H1 (cell line): Measurements from ENCODE around the gene FGF14. TPM values are rescaled to one million over a fixed set of nuclear protein-coding genes. Genes with fewer than 3 reads are reported as not detected.

Experiments
- CTCF ChIA-PET: fragments of 300-600 bp; sonication (Branson Sonifier 250); formaldehyde crosslinking; loops from one replicate; lab custom pipeline; 2021; ENCODE audit not compliant: partially characterized antibody; lab: Charles Lee
- POLR2A ChIA-PET: fragments of 300-600 bp; sonication (Branson Sonifier 250); formaldehyde crosslinking; loops from one replicate; lab custom pipeline; 2021; ENCODE audit warnings: inconsistent platforms; ENCODE audit not compliant: partially characterized antibody; lab: Charles Lee
- DNase-seq, 2 experiments: peaks; one replicate each; pipeline versions ENCODE4 v3.0.0 to v3.0.0-alpha.2; 2010 to 2022; ENCODE audit warnings: low spot score in 2 of 2, low read depth in 1 of 2, mixed read lengths in 1 of 2
- FAIRE-seq: peaks from 2 replicates; lab custom pipeline; 2011; peaks lifted over from hg19 to GRCh38; lab: Jason Lieb, UNC
- H2AFZ ChIP-seq: 2 replicates; pipeline ENCODE4 v1.8.1; 2012; ENCODE audit warnings: low read length, inconsistent platforms
- H2AK5ac ChIP-seq: 2 replicates; pipeline ENCODE4 v1.6.1; 2013; ENCODE audit warnings: low read depth, low read length
- H2BK120ac ChIP-seq: replicated peaks from 2 replicates; pipeline ENCODE3; 2013; ENCODE audit warnings: low read depth, low read length, inconsistent platforms
- H2BK12ac ChIP-seq: 2 replicates; pipeline ENCODE4 v1.6.1; 2013; ENCODE audit warnings: low read depth, low read length
- H2BK15ac ChIP-seq: 2 replicates; pipeline ENCODE4 v1.6.1; 2013; ENCODE audit warnings: low read length
- H2BK20ac ChIP-seq: 2 replicates; pipeline ENCODE4 v1.6.1; 2013; ENCODE audit warnings: low read length
- H2BK5ac ChIP-seq: 2 replicates; pipeline ENCODE4 v1.6.1; 2013; ENCODE audit warnings: low read depth, low read length
- H3K14ac ChIP-seq: 2 replicates; pipeline ENCODE4 v1.6.1; 2013; ENCODE audit warnings: inconsistent platforms; ENCODE audit not compliant: insufficient read length
- H3K18ac ChIP-seq: 2 replicates; pipeline ENCODE4 v1.6.1; 2013; ENCODE audit warnings: low read length; ENCODE audit errors: extremely low read depth
- H3K23ac ChIP-seq: 2 replicates; pipeline ENCODE4 v1.6.1; 2013; ENCODE audit warnings: inconsistent platforms; ENCODE audit not compliant: insufficient read length
- H3K23me2 ChIP-seq: 2 replicates; pipeline ENCODE4 v1.6.1; 2013; ENCODE audit warnings: low read depth, low read length
- H3K27ac ChIP-seq: 2 replicates; pipeline ENCODE4 v1.6.1; 2011; ENCODE audit warnings: low read depth, low read length, inconsistent platforms
- H3K27me3 ChIP-seq, 4 experiments: replicated peaks in 1 of 4; 1 replicate in 1 of 4; 2 replicates in 3 of 4; pipeline versions ENCODE4 v1.6.1 to v1.8.1; 2011 to 2013; ENCODE audit warnings: low read length in 3 of 4, mild to moderate bottlenecking in 3 of 4, inconsistent platforms in 2 of 4, mixed read lengths in 2 of 4, moderate library complexity in 1 of 4; ENCODE audit not compliant: control insufficient read depth in 3 of 4, insufficient read depth in 3 of 4; ENCODE audit errors: extremely low read depth in 1 of 4
- H3K36me3 ChIP-seq, 4 experiments: 2 replicates each; pipeline versions ENCODE4 v1.6.1 to v1.8.1; 2011 to 2013; ENCODE audit warnings: mild to moderate bottlenecking in 4 of 4, low read length in 3 of 4, moderate library complexity in 2 of 4, control low read depth in 1 of 4, inconsistent platforms in 1 of 4; ENCODE audit not compliant: insufficient read depth in 4 of 4, control insufficient read depth in 2 of 4
- H3K4ac ChIP-seq: replicated peaks from 2 replicates; pipeline ENCODE3; 2013; ENCODE audit warnings: low read length, low read depth, mixed read lengths, inconsistent platforms; ENCODE audit not compliant: insufficient read length
- H3K4me1 ChIP-seq, 4 experiments: replicated peaks in 1 of 4; 1 replicate in 1 of 4; 2 replicates in 3 of 4; pipeline versions ENCODE4 v1.6.1 to v1.8.1; 2011 to 2013; ENCODE audit warnings: low read length in 3 of 4, inconsistent platforms in 2 of 4, mixed read lengths in 1 of 4; ENCODE audit not compliant: insufficient read depth in 4 of 4, control insufficient read depth in 3 of 4
- H3K4me2 ChIP-seq, 2 experiments: 2 replicates each; pipeline versions ENCODE4 v1.6.1 to v1.8.1; 2011 to 2013; ENCODE audit warnings: low read depth in 2 of 2, low read length in 2 of 2, control low read depth in 1 of 2, inconsistent platforms in 1 of 2, mild to moderate bottlenecking in 1 of 2; ENCODE audit not compliant: insufficient read depth in 1 of 2
- H3K4me3 ChIP-seq, 4 experiments: fragments of 200-600, 300-600 bp in 1 of 4; sonication (generic), shearing (Covaris generic), sonication (Bioruptor Twin) in 1 of 4; 2 replicates each; pipeline versions ENCODE4 v1.5.1 to v1.8.1; 2011 to 2016; ENCODE audit warnings: low read length in 4 of 4, low read depth in 3 of 4, control low read depth in 2 of 4, inconsistent platforms in 2 of 4, mild to moderate bottlenecking in 2 of 4, mixed read lengths in 1 of 4, moderate library complexity in 1 of 4; ENCODE audit not compliant: insufficient read depth in 2 of 4; ENCODE audit errors: extremely low read depth in 1 of 4
- H3K56ac ChIP-seq: replicated peaks from 2 replicates; pipeline ENCODE3; 2013; ENCODE audit warnings: low read depth, mild to moderate bottlenecking, mixed read lengths, low read length, inconsistent platforms; ENCODE audit not compliant: insufficient read length
- H3K79me1 ChIP-seq: 2 replicates; pipeline ENCODE4 v1.6.1; 2013; ENCODE audit warnings: low read depth, low read length, control low read depth
- H3K79me2 ChIP-seq, 2 experiments: 2 replicates each; pipeline versions ENCODE4 v1.6.1 to v1.8.1; 2012 to 2013; ENCODE audit warnings: low read length in 2 of 2, mild to moderate bottlenecking in 2 of 2, inconsistent platforms in 1 of 2; ENCODE audit not compliant: insufficient read depth in 2 of 2, control insufficient read depth in 1 of 2
- H3K9ac ChIP-seq, 4 experiments: replicated peaks in 1 of 4; 1 replicate in 1 of 4; 2 replicates in 3 of 4; pipeline versions ENCODE4 v1.6.1 to v1.8.1; 2011 to 2013; ENCODE audit warnings: low read depth in 3 of 4, low read length in 3 of 4, control low read depth in 2 of 4, mild to moderate bottlenecking in 2 of 4, moderate library complexity in 2 of 4, inconsistent platforms in 1 of 4; ENCODE audit errors: extremely low read depth in 1 of 4
- H3K9me3 ChIP-seq, 2 experiments: 2 replicates each; pipeline versions ENCODE4 v1.6.1 to v1.8.1; 2012 to 2013; ENCODE audit warnings: mild to moderate bottlenecking in 2 of 2, moderate library complexity in 2 of 2, control low read depth in 1 of 2, inconsistent platforms in 1 of 2, low read depth in 1 of 2, low read length in 1 of 2, mixed read lengths in 1 of 2; ENCODE audit not compliant: insufficient read depth in 2 of 2
- H4K20me1 ChIP-seq, 2 experiments: replicated peaks in 1 of 2; 2 replicates each; pipeline versions ENCODE3 to v1.8.1; 2011 to 2013; ENCODE audit warnings: inconsistent platforms in 2 of 2, low read length in 2 of 2, mild to moderate bottlenecking in 1 of 2; ENCODE audit not compliant: insufficient read depth in 2 of 2, control insufficient read depth in 1 of 2
- H4K5ac ChIP-seq: 2 replicates; pipeline ENCODE4 v1.6.1; 2013; ENCODE audit warnings: low read length, low read depth, mixed read lengths, inconsistent platforms; ENCODE audit not compliant: insufficient read length
- H4K8ac ChIP-seq: 2 replicates; pipeline ENCODE4 v1.8.0; 2013; ENCODE audit warnings: mild to moderate bottlenecking, moderate library complexity, low read length, inconsistent platforms; ENCODE audit not compliant: insufficient read depth; ENCODE audit errors: extremely low read depth
- H4K91ac ChIP-seq: replicated peaks from 2 replicates; pipeline ENCODE3; 2013; ENCODE audit warnings: low read length, mixed read lengths, inconsistent platforms; ENCODE audit not compliant: insufficient read length
- GABPA ChIP-seq: IDR thresholded peaks from 2 replicates; pipeline ENCODE4 v1.6.1; 2011; ENCODE audit warnings: mild to moderate bottlenecking, low read length, moderate library complexity, borderline replicate concordance; ENCODE audit not compliant: insufficient read depth
- WGBS, 2 experiments: shearing (Covaris generic) in 1 of 2; methylation state at CpG; one replicate each; pipeline versions ENCODE4 v1.1.6 to v1.1.7; 2013 to 2015; ENCODE audit warnings: low lambda C conversion rate in 2 of 2, mixed read lengths in 2 of 2, inconsistent platforms in 1 of 2, low coverage in 1 of 2, missing lambda C conversion rate in 1 of 2; ENCODE audit not compliant: insufficient replicate concordance in 2 of 2, insufficient coverage in 1 of 2, insufficient read length in 1 of 2; ENCODE audit errors: extremely low coverage in 1 of 2, missing lambda C conversion rate in 1 of 2; 5-methylcytosine and 5-hydroxymethylcytosine counted together
- polyA plus RNA-seq, 7 experiments: library from polyadenylated mRNA; depleted of rRNA in 3 of 7; stranded (reverse) in 5 of 7; unstranded in 2 of 7; fragments of >200 nt in 5 of 7; fragments of 200-250 nt in 2 of 7; gene quantifications; 1 replicate in 5 of 7; 2 replicates in 1 of 7; 4 replicates in 1 of 7; pipeline versions ENCODE4 v1.2.1 to v1.2.3, GENCODE V29; 2011 to 2013; ENCODE audit warnings: missing spikeins in 2 of 7, mixed read lengths in 2 of 7
- total RNA-seq: library from RNA; stranded (reverse); fragmentation: NEBNext Ultra II Directional; extraction: Animal tissue kit (Norgen Biotek cat#: 25700); gene quantifications from 2 replicates; pipeline ENCODE4 v1.2.1, GENCODE V29; 2021

Gene FGF14
- total and polyA plus RNA-seq, 2 of the 8 experiments (the other 6 are each of a cell fraction or from before 2014, with no cell fraction given), result 0.05 to 0.58 TPM

DNA sequence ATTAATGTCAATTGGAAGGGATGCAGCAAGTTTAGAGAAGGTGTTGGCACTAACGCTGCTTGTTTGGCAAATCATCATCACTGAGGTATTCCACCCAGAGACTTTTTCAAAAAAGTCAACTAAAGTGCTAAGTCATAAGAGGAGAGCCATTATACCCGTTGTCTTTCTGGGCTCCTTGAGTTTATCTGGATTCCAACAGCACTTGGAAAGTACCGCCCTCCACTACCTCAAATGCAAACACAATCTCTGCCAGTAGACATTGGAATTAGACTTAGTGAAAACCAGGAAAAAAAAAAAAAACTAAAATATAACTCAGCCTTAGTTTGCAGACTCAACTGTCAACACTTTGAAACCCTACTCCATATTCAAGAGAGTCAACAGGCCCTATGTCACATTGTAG, 683.4 kb downstream of the FGF14 start:
- Histone ChIP-seq H3K36me3 (no peaks in the 10 kb centered on the region), H2AFZ (0 out of 2 replicates have a peak overlapping the region, but pooled peaks have one; percentile 38), H2BK120ac (no peak overlapping the region), H3K4me2 (no peak overlapping the region), H3K9me3 (no peaks in the 10 kb centered on the region), H3K23me2 (no peaks in the 10 kb centered on the region; the same call in 1 of the 2 replicates), H3K14ac (no peak overlapping the region), H3K79me1 (no peaks in the 10 kb centered on the region), H2BK12ac (no peak overlapping the region), H2BK20ac (no peak overlapping the region), H3K23ac (no peak overlapping the region), H3K4me3 (no peak overlapping the region), H3K4ac (no peak overlapping the region), H2AK5ac (no peak overlapping the region), H2BK15ac (no peak overlapping the region), H4K91ac (no peak overlapping the region), H2BK5ac (no peak overlapping the region), H3K56ac (no peak overlapping the region), H3K27me3 (no peaks in the 10 kb centered on the region), H4K20me1 (no peaks in the 10 kb centered on the region), H3K4me1 (no peaks in the 10 kb centered on the region), H3K79me2 (no peaks in the 10 kb centered on the region), H4K5ac (no peak overlapping the region), H3K18ac (no peak overlapping the region), H3K9ac (no peak overlapping the region), H3K27ac (no peak overlapping the region), H4K8ac (no peak overlapping the region)
- DNase-seq (no peak), FAIRE-seq (no peak)
- TF ChIP-seq GABPA, result no peak
- WGBS, 2 experiments, result 82% methylated on average over 3 of the region's 3 CpGs; no CpG with 5 or more reads in 1 of the 2 experiments
- CTCF ChIA-PET, result no interaction called here
- POLR2A ChIA-PET, result no interaction called here
